Panc1 (cell line): ENCODE data around the gene CACTIN. TPM values are rescaled to one million over a fixed set of nuclear protein-coding genes. Genes with fewer than 3 reads are reported as not detected.

ENCODE experiments used
- ATAC-seq: fragments of 200-7000 bp; cut with Tn5 transposase; 2 replicates; pipeline ENCODE4 v1.9.1; 2020; ENCODE audit warnings: mild to moderate bottlenecking, moderate library complexity
- BruUV-seq: library from RNA; stranded (reverse); fragments of 400-500 nt; replicated peaks from 2 replicates; lab custom pipeline; 2021; lab: Mats Ljungman, UMichigan
- CTCF ChIA-PET: fragments of 300-600 bp; sonication (Branson Sonifier 250); formaldehyde crosslinking; loops from one replicate; lab custom pipeline; 2022; ENCODE audit warnings: antibody characterized with exemption; lab: Charles Lee
- POLR2A ChIA-PET: fragments of 300-600 bp; sonication (Branson Sonifier 250); formaldehyde crosslinking; loops from one replicate; lab custom pipeline; 2022; ENCODE audit warnings: antibody characterized with exemption; lab: Charles Lee
- DNase-seq: peaks from one replicate; pipeline ENCODE4 v3.0.0-alpha.2; 2010; ENCODE audit warnings: low read depth, low spot score
- H3K27ac ChIP-seq: 2 replicates; pipeline ENCODE4 v1.5.1; 2011; ENCODE audit warnings: mild to moderate bottlenecking, low read length, inconsistent platforms
- H3K27me3 ChIP-seq: fragments of 200-500 bp; sonication (Bioruptor generic); 2 replicates; pipeline ENCODE4 v1.6.0; 2014; ENCODE audit warnings: low read length, inconsistent platforms; ENCODE audit not compliant: control insufficient read depth, insufficient read depth
- H3K36me3 ChIP-seq: fragments of 200-500 bp; sonication (Bioruptor generic); 2 replicates; pipeline ENCODE4 v1.5.1; 2014; ENCODE audit warnings: inconsistent platforms, mild to moderate bottlenecking, low read length, moderate library complexity; ENCODE audit not compliant: control insufficient read depth, insufficient read depth
- H3K4me1 ChIP-seq: 2 replicates; pipeline ENCODE4 v1.5.1; 2011; ENCODE audit warnings: inconsistent platforms, mild to moderate bottlenecking, low read length, moderate library complexity; ENCODE audit not compliant: control insufficient read depth, insufficient read depth
- H3K4me3 ChIP-seq, 2 experiments: 2 replicates each; pipeline ENCODE4 v1.5.1; 2011 to 2012; ENCODE audit warnings: low read depth in 2 of 2, low read length in 2 of 2, mild to moderate bottlenecking in 2 of 2, inconsistent platforms in 1 of 2, moderate library complexity in 1 of 2
- H3K9me3 ChIP-seq: fragments of 200-500 bp; sonication (Bioruptor generic); 2 replicates; pipeline ENCODE4 v1.5.1; 2014; ENCODE audit warnings: low read depth, mild to moderate bottlenecking, inconsistent platforms, low read length, moderate library complexity; ENCODE audit not compliant: control insufficient read depth, insufficient read depth
- POLR2AphosphoS5 ChIP-seq: IDR thresholded peaks from 2 replicates; pipeline ENCODE4 v1.6.1; 2012; ENCODE audit warnings: mild to moderate bottlenecking, low read depth, low read length, moderate library complexity
- SIN3A ChIP-seq: IDR thresholded peaks from 2 replicates; pipeline ENCODE4 v1.6.1; 2012; ENCODE audit warnings: low read depth, mild to moderate bottlenecking, low read length, moderate library complexity, borderline replicate concordance; ENCODE audit not compliant: insufficient read depth
- TCF7L2 ChIP-seq: IDR thresholded peaks from 2 replicates; pipeline ENCODE4 v1.6.1; 2011; ENCODE audit warnings: mild to moderate bottlenecking, low read depth, low read length, inconsistent platforms
- in situ Hi-C: cut with HindIII; loops from 2 replicates; pipeline ENCODE4 v1.10.0; 2016; ENCODE audit warnings: low sequenced_read_pairs, low pct_unique_long_range_greater_than_20kb
- intact Hi-C: fragments of 100-400 bp; cut with micrococcal nuclease; formaldehyde crosslinking; loops from one replicate; pipeline ENCODE4 v1.10.0; 2022; ENCODE audit not compliant: unreplicated experiment
- total RNA-seq: library from RNA; stranded (reverse); gene quantifications from one replicate; pipeline ENCODE4 v1.2.1, GENCODE V29; 2021; ENCODE audit not compliant: unreplicated experiment
- TF ChIP-seq, protein P1 (sequence below): fragments of 450-650 bp; IDR thresholded peaks from 2 replicates; pipeline ENCODE4 v1.5.1; 2017; ENCODE audit warnings: mild to moderate bottlenecking
- TF ChIP-seq, protein P2 (sequence below), 2 experiments: IDR thresholded peaks; 2 replicates each; pipeline ENCODE4 v1.6.1; 2011 to 2012; ENCODE audit warnings: low read depth in 2 of 2, control low read depth in 1 of 2, low read length in 1 of 2, mild to moderate bottlenecking in 1 of 2, moderate library complexity in 1 of 2; ENCODE audit not compliant: insufficient read depth in 1 of 2

CACTIN gene
- total RNA-seq, 1 experiment from 2014 or later: 25.2 TPM

DNA sequence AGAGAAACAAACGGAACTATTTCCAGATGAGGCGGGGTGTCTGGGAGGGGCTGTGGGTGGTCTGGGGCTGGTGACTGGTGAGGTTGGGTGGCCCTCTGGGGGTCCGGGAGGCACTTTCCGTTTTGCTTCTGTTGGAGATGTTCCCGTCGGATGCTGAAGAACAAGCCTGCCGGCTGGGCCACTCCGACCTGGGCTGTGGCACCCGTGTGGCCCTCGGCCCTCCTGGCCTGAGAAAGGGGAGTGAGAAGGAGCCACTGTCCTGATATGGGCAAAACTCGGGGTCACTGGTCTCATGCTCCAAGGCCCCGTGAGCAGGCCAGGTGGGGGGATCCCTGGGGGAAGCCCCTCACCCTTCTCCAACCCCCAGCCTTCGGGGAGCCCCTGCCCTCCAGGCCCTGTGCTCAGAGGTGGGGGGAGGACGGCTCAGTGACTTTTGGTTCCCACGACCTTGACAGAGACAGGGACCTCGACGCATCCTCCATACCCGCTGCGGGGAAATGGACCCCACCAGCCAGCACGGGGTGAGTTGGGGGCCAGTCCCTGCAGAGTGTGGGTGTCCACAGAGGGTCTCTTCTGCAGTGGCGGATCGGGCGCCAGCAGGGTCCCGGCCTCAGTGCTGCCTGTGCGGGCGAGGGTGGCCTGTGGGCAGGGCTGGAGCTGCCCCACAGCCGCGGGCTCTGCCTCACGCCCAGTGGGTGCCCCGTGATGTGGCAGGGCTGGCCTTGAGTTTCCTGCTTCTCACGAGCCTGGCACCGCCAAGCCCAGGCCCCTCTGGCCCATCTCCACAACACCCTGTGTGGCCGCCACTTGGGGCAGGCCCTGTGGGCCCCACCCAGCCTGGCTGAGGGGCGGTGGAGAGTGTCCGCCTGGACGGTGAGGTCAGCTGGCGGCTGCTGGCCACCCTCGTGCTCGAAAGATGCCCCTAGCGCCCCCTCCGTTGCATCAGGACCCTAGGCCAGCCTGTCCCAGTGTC lies 15.6 kb downstream of the CACTIN start:
- no peak overlapping the region for H3K27ac ChIP-seq
- no peaks in the 10 kb centered on the region for H3K27me3 ChIP-seq
- no TSS peak for BruUV-seq
- in situ Hi-C loops: no loop called here
- DNase-seq: no peak
- no peaks in the 10 kb centered on the region for H3K36me3 ChIP-seq
- H3K9me3 ChIP-seq: no peaks in the 10 kb centered on the region
- ChIA-PET CTCF (interaction anchor here (0.5 kb wide), 1 partner anchor 125 kb away, joined by 4 read pairs; no protein-coding TSS in a partner anchor), POLR2A (no interaction called here)
- H3K4me3 ChIP-seq: no peak overlapping the region
- intact Hi-C loops: no loop called here
- H3K4me1 ChIP-seq: peaks cover 26% of the 10 kb centered on the region
- ATAC-seq: no peak
- no peak for TF ChIP-seq SIN3A

DNA sequence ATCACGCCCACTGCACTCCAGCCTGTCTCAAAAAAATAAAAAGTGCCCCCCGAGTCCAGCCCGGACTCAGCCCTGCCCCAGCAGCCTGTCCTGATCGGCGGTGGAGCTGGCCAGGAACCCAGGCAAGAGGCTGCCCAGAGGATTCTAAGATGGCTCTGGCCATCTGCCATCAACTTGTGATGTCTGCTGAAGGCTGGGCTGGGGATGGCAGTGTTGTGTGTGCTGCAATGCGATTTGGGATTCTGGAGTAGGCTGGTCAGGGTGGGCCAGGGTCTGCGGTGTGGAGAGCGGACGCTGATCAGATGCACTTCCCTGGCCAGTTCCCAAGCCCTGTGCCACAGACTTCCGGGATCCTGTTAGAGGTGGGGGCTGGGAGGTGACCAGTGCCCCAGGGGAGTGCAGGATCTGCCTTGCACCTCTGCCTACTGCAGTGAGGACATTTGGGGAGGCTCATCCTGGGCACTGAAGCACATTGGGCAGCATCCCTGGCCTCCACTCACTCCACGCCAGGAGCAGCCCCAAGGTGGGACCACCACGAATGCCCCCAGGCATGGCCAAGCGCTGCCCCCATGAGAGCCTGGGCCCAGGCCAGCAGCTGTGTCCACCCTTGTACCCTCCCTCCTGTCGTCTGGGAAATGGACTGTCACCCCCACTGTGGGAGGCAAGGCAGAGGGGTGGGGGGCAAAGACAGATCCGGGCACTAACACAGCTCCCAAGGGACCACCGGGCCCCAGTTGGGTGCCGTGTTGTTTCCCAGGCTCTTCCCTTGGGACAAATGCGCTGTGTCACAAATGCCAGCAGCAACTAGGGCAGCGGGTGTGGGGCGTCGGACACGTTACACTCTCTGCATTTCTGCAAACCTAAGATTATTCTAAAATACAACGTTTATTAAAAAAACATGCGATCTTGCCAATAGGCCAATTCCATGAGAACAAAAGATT lies 16.5 kb downstream of the CACTIN start:
- DNase-seq: no peak
- in situ Hi-C loops (no loop called here), intact Hi-C loops (no loop called here)
- POLR2A ChIA-PET: no interaction called here
- H3K4me3 ChIP-seq: no peak overlapping the region
- H3K27ac ChIP-seq: no peak overlapping the region
- CTCF ChIA-PET: interaction anchor here (1.0 kb wide), 1 partner anchor 125 kb away, joined by 3 read pairs; no protein-coding TSS in a partner anchor
- H3K27me3 ChIP-seq: no peaks in the 10 kb centered on the region
- ATAC-seq: 0 out of 2 replicates have a peak, but pooled peaks have one; percentile 18
- H3K4me1 ChIP-seq: peaks cover 26% of the 10 kb centered on the region
- H3K36me3 ChIP-seq: no peaks in the 10 kb centered on the region
- no TSS peak for BruUV-seq
- no peaks in the 10 kb centered on the region for H3K9me3 ChIP-seq
- TF ChIP-seq, protein P1, sequence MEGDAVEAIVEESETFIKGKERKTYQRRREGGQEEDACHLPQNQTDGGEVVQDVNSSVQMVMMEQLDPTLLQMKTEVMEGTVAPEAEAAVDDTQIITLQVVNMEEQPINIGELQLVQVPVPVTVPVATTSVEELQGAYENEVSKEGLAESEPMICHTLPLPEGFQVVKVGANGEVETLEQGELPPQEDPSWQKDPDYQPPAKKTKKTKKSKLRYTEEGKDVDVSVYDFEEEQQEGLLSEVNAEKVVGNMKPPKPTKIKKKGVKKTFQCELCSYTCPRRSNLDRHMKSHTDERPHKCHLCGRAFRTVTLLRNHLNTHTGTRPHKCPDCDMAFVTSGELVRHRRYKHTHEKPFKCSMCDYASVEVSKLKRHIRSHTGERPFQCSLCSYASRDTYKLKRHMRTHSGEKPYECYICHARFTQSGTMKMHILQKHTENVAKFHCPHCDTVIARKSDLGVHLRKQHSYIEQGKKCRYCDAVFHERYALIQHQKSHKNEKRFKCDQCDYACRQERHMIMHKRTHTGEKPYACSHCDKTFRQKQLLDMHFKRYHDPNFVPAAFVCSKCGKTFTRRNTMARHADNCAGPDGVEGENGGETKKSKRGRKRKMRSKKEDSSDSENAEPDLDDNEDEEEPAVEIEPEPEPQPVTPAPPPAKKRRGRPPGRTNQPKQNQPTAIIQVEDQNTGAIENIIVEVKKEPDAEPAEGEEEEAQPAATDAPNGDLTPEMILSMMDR: no peak
- TF ChIP-seq POLR2AphosphoS5: no peak
- no peak for TF ChIP-seq TCF7L2
- TF ChIP-seq, protein P2, sequence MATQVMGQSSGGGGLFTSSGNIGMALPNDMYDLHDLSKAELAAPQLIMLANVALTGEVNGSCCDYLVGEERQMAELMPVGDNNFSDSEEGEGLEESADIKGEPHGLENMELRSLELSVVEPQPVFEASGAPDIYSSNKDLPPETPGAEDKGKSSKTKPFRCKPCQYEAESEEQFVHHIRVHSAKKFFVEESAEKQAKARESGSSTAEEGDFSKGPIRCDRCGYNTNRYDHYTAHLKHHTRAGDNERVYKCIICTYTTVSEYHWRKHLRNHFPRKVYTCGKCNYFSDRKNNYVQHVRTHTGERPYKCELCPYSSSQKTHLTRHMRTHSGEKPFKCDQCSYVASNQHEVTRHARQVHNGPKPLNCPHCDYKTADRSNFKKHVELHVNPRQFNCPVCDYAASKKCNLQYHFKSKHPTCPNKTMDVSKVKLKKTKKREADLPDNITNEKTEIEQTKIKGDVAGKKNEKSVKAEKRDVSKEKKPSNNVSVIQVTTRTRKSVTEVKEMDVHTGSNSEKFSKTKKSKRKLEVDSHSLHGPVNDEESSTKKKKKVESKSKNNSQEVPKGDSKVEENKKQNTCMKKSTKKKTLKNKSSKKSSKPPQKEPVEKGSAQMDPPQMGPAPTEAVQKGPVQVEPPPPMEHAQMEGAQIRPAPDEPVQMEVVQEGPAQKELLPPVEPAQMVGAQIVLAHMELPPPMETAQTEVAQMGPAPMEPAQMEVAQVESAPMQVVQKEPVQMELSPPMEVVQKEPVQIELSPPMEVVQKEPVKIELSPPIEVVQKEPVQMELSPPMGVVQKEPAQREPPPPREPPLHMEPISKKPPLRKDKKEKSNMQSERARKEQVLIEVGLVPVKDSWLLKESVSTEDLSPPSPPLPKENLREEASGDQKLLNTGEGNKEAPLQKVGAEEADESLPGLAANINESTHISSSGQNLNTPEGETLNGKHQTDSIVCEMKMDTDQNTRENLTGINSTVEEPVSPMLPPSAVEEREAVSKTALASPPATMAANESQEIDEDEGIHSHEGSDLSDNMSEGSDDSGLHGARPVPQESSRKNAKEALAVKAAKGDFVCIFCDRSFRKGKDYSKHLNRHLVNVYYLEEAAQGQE (IDR thresholded peaks at IDR 0.05; ENCODE audit: insufficient read depth in 1 of 2, low read depth in 2 of 2, low read length in 1 of 2): no peak
- TF ChIP-seq SIN3A: no peak
